ENCODE measurements around the gene MTRR. TPM values are rescaled to one million over a fixed set of nuclear protein-coding genes. Genes with fewer than 3 reads are reported as not detected.
A peak's percentile ranks its signal among the peaks of the same experiment; 100 is the strongest.

Gene MTRR
- total and polyA plus RNA-seq, 2 of the 4 experiments (the other 2 are of a cell fraction): 33.2 to 33.5 TPM

DNA sequence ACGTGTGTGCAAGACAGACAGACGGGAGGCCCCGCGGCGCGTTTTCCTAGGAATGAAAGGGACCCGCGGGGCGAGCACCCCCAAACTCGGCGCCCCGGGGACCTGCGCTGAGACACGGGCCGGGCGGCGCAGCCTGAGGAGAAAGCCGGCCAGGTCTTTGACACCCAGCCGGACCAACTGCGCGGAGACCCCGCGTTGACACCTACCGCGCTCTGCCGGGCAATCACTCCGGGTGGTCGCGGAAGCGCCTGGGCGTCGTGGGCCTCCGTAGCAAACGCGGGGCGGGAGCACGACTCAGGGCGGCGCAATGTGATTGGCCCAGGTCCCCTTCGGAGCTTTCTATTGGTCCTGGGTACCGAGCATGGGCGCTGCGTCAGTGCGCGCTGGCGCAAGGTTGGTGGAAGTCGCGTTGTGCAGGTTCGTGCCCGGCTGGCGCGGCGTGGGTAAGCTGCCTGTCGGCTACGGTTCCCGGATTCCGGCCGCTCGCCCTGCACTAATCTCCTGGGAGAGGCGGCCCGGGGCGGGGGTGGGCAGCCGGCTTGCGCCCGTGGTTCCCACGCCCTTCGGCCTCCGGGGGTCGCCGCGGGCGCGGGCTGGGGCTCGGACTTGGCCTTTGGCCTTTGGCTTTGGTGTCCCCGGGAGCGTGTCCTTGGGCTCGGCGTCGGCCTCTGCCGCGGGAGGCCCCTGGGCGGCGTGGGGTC, at the start of gene MTRR, which contains the start of gene FASTKD3 (continued):
- TF ChIP-seq CEBPB (IDR thresholded peaks at IDR 0.05; ENCODE audit: low read depth, low read length): peak; percentile 78
- TF ChIP-seq, protein P1, sequence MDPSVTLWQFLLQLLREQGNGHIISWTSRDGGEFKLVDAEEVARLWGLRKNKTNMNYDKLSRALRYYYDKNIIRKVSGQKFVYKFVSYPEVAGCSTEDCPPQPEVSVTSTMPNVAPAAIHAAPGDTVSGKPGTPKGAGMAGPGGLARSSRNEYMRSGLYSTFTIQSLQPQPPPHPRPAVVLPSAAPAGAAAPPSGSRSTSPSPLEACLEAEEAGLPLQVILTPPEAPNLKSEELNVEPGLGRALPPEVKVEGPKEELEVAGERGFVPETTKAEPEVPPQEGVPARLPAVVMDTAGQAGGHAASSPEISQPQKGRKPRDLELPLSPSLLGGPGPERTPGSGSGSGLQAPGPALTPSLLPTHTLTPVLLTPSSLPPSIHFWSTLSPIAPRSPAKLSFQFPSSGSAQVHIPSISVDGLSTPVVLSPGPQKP (IDR thresholded peaks at IDR 0.05; ENCODE audit: borderline replicate concordance, low read depth, low read length): no peak

DNA sequence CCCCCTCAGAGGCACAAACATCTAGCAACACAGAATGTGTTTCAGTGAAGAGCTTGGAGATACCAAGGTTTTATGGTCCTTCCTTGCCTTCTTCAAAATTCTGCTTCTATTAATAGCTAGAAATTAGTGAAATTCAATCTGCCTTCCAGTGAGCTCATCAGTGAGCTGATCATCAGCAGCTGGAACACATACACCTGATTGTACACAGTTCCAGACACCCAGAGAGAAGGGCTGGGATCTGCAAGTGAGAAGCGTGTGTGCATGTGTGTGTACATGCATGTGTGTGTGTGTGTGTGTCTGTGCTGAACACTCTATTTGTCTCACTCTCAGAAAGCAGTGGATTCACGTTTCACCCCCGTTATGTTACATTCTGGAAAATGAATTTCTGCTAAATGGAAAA, 46.5 kb upstream of the MTRR start:
- no TSS peak for BruUV-seq (replicated peaks)
- H2BK120ac ChIP-seq (ENCODE audit: low read depth, low read length): no peak overlapping the region
- DNase-seq: no peak
- no peak for TF ChIP-seq MAZ (IDR thresholded peaks at IDR 0.05; ENCODE audit: borderline replicate concordance, low read depth, low read length)
- no peak for TF ChIP-seq RFX5 (IDR thresholded peaks at IDR 0.05; ENCODE audit: low read depth, low read length)
- no peak for TF ChIP-seq FOS (IDR thresholded peaks at IDR 0.05; ENCODE audit: low read depth, low read length)
- TF ChIP-seq CHD1 (IDR thresholded peaks at IDR 0.05; ENCODE audit: low read depth, low read length): no peak
- no peak for TF ChIP-seq NFE2L2 (IDR thresholded peaks at IDR 0.05; ENCODE audit: low read depth, low read length)
- TF ChIP-seq POLR2A (IDR thresholded peaks at IDR 0.05; ENCODE audit: low read depth, low read length): no peak
- no peak for TF ChIP-seq RCOR1 (IDR thresholded peaks at IDR 0.05; ENCODE audit: insufficient replicate concordance, low read length)
- TF ChIP-seq MXI1 (IDR thresholded peaks at IDR 0.05; ENCODE audit: borderline replicate concordance, low read depth, low read length): no peak
- TF ChIP-seq, protein P1 (IDR thresholded peaks at IDR 0.05; ENCODE audit: borderline replicate concordance, low read depth, low read length): no peak
- TF ChIP-seq MAFK (IDR thresholded peaks at IDR 0.05; ENCODE audit: low read depth, low read length): no peak
- TF ChIP-seq BHLHE40 (IDR thresholded peaks at IDR 0.05; ENCODE audit: low read depth, low read length): no peak
- TF ChIP-seq RAD21 (IDR thresholded peaks at IDR 0.05; ENCODE audit: low read length): no peak
- no peak for TF ChIP-seq CEBPB (IDR thresholded peaks at IDR 0.05; ENCODE audit: low read depth, low read length)
- no peak for TF ChIP-seq SMC3 (IDR thresholded peaks at IDR 0.05; ENCODE audit: low read depth, low read length)

More for the DNA sequence above, 46.5 kb upstream of the MTRR start:
- Histone ChIP-seq H3K36me3 (ENCODE audit: control insufficient read depth, insufficient read depth, low read length) (no peaks in the 10 kb centered on the region), H4K91ac (ENCODE audit: insufficient read depth, low read depth, low read length) (no peak overlapping the region), H3K4ac (ENCODE audit: low read depth, low read length) (no peak overlapping the region), H3K9me1 (ENCODE audit: insufficient read depth, low read length) (no peaks in the 10 kb centered on the region), H3K79me1 (ENCODE audit: low read depth in 1 of 2, low read length in 2 of 2) (no peaks in the 10 kb centered on the region), H3K27me3 (ENCODE audit: control insufficient read depth, insufficient read depth, low read length) (peaks cover 4% of the 10 kb centered on the region), H4K8ac (ENCODE audit: low read depth in 2 of 2, low read length in 2 of 2) (no peak overlapping the region), H3K9ac (ENCODE audit: low read depth, low read length) (no peak overlapping the region), H3K14ac (replicated peaks; ENCODE audit: low read depth, low read length) (no peak overlapping the region), H2AK9ac (replicated peaks; ENCODE audit: low read depth, low read length, poor library complexity) (no peak overlapping the region), H2BK5ac (ENCODE audit: low read depth, low read length, poor library complexity, severe bottlenecking) (no peak overlapping the region), H3K4me1 (ENCODE audit: control insufficient read depth, insufficient read depth, low read length) (no peaks in the 10 kb centered on the region), H3K27ac (ENCODE audit: insufficient read depth, low read length) (no peak overlapping the region), H4K20me1 (ENCODE audit: insufficient read depth, low read length) (no peaks in the 10 kb centered on the region), H4K5ac (ENCODE audit: low read depth, low read length) (no peak overlapping the region), H3K56ac (ENCODE audit: extremely low read depth, insufficient read depth, low read length) (no peak overlapping the region), H3K4me2 (ENCODE audit: low read depth, low read length) (no peak overlapping the region), H2BK15ac (ENCODE audit: low read depth, low read length) (no peak overlapping the region), H2BK20ac (ENCODE audit: low read depth, low read length) (no peak overlapping the region), H2AK5ac (ENCODE audit: low read depth, low read length) (no peak overlapping the region), H3K4me3 (ENCODE audit: insufficient read depth, low read depth, low read length) (no peak overlapping the region), H3K23ac (ENCODE audit: low read depth, low read length) (no peak overlapping the region), H2AFZ (replicated peaks; ENCODE audit: low read length, poor library complexity) (no peak overlapping the region), H3K18ac (ENCODE audit: low read depth, low read length) (no peak overlapping the region), H3K9me3 (ENCODE audit: control insufficient read depth, insufficient read depth, low read length) (no peaks in the 10 kb centered on the region)
- ATAC-seq (ENCODE audit: low read depth): no peak
- dilution Hi-C loops (cut with HindIII; ENCODE audit: low sequenced_read_pairs, unreplicated experiment): no loop called here
- CTCF ChIA-PET: no interaction called here
- WGBS, 2 experiments (ENCODE audit: extremely low coverage in 2 of 2, insufficient read length in 1 of 2): no CpG with 5 or more reads among the region's 3 CpGs
- intact Hi-C loops (cut with micrococcal nuclease): no loop called here
- in situ Hi-C loops (cut with MboI; ENCODE audit: low sequenced_read_pairs): no loop called here
- POLR2A ChIA-PET (ENCODE audit: unreplicated experiment): no interaction called here
